Myocyte (in vitro differentiated cells): ENCODE data around the gene SEMA4A. TPM values are rescaled to one million over a fixed set of nuclear protein-coding genes. Genes with fewer than 3 reads are reported as not detected.
"Not testable (repeated sequence)": the region's sequence is repeated elsewhere in the genome, so short reads cannot be mapped to it uniquely, and the experiment has no call there.

ENCODE experiments used
- DNase-seq: peaks from one replicate; pipeline ENCODE4 v3.0.0-alpha.2; 2012; ENCODE audit warnings: low read depth
- total RNA-seq: library from RNA; depleted of rRNA; stranded (reverse); fragments of >200 nt; gene quantifications from 2 replicates; pipeline ENCODE4 v1.2.3, GENCODE V29; 2014

SEMA4A gene
- total RNA-seq, 1 donor from 2014 or later: 1.6 TPM

GRCh38 chr1:156157506-156157905, 4.1 kb downstream of the SEMA4A start:
- DNase-seq: no peak

DNA sequence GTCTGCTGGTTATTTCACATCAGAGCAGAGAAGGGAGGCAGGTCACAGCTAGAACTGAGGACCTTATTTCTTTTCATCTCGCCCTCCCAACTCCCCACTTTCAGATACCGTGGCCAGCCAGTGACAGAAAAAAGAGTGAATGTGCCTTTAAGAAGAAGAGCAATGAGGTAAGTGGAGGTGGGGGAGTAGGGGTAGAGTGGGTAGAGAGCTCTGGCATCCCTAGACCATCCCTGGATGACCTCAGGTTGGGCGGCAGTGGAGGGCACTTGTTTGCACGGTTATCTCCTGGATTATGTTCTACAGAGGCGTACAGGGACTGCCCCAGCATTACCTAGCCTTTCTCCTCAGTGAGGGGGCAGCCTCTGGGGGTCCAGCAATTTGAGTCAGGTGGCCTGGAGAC, 4.6 kb downstream of the SEMA4A start:
- DNase-seq: no peak

DNA sequence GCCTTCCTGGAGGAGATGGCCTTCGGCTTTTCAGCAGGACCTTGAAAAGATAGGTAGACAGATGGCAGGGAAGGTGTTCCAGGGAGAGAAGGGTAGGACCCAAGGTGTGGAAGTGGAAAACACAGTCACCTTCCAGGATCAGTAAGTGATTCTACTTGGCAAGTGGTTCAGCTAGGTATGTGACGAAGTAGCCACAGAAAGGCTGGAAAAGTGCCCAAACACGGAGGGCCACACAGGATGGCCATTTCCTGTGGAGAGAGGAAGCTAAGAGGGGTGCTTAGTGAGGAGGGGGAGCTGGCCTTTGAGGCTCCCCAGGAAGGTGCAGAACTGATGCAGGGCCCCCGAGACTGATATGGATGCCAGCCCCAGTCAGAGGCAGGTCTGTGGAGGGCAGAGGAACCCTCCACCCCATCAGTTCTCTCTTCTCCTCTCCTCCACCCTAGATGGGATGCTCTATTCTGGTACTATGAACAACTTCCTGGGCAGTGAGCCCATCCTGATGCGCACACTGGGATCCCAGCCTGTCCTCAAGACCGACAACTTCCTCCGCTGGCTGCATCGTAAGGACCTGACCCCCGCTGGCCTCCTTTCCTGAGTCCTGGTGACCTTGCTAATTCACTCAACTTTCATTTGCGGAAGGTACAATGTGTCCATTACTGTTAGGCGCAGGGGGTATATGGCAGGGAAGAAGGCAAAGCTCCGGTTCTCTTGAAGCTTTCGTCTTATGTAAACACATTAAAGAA, 6.8 kb downstream of the SEMA4A start:
- DNase-seq: no peak

GRCh38 chr1:156160743-156161171, 7.4 kb downstream of the SEMA4A start:
- peak; percentile 77 for DNase-seq

- no peak for DNase-seq
Measured at GRCh38 chr1:156162430-156163037, 9.1 kb downstream of the SEMA4A start.

- DNase-seq: no peak
Measured at GRCh38 chr1:156163712-156164111, 10.3 kb downstream of the SEMA4A start.

DNA sequence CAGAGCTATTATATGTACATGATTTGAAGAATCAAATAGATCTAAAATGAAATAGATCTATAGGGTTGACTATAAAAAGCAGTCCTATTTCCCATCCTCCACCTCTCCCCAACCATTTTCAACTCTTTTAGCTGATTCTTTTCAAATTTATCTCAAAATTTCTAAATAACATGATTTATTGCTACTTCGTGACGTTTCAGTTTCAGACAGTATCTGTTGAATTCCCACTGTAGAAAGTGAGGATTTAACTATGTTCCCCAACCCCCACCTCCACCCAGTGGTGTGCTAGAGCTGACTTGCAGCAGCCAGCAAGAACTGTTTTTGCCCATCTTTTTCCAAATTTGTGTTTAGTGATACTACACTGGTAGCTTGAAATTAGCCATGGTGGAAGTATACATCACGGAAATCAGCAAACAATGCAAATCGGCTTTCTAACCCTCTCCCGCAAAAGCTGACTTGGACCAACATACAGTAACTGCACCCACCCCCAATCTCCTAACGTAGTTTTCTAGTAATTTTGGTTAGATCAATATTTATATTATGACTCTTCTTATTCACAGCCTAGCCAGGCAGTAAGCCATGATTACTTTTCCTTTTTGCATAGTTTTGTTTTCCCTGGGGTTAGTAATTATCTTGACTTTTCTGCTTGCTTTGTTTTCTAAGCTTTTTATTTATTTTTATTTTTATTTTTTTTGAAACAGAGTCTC, 10.9 kb downstream of the SEMA4A start:
- no peak for DNase-seq

DNA sequence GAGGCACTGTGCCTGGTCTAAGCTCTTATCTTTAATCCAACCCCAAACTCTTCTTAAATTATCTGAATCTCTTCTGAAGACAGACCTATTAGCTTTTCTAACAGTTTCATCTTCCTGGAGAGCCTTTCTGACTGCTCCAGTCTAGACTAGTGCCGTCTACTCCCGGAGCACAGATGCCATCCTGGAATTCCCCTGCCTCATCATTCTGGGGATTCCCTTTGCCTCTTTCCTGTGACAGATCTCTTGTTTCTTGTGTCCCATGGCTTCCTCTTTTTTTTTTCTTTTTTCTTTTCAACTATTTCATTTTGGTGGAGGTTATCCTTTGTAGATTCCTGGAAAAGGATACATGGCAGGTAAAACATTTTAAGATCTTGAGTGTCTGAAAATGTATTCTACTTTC, 11.7 kb downstream of the SEMA4A start:
- DNase-seq: no peak

DNA sequence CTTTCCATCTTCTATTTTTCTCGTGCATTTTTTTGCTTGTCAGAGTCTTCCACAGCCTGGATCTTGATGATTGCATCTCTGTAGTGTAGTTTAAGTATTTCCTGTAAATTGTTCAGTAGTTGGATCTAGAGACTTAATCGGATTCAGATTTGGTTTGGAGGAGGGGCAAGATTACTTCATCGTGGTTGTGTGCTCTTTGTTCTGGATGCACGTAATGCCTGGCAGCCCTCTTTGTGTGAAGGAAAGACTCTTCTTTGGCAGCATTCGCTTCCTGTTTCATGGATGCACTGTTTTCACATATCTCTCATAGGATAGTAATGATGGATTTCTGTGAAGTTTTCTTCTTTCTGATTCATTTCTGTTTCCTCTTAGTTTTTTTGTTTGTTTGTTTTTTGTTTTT, 14.2 kb downstream of the SEMA4A start:
- no peak for DNase-seq

GRCh38 chr1:156172696-156173470, 19.5 kb downstream of the SEMA4A start:
- no peak for DNase-seq

- no peak for DNase-seq
Measured at GRCh38 chr1:156176610-156177210, 23.3 kb downstream of the SEMA4A start.

DNA sequence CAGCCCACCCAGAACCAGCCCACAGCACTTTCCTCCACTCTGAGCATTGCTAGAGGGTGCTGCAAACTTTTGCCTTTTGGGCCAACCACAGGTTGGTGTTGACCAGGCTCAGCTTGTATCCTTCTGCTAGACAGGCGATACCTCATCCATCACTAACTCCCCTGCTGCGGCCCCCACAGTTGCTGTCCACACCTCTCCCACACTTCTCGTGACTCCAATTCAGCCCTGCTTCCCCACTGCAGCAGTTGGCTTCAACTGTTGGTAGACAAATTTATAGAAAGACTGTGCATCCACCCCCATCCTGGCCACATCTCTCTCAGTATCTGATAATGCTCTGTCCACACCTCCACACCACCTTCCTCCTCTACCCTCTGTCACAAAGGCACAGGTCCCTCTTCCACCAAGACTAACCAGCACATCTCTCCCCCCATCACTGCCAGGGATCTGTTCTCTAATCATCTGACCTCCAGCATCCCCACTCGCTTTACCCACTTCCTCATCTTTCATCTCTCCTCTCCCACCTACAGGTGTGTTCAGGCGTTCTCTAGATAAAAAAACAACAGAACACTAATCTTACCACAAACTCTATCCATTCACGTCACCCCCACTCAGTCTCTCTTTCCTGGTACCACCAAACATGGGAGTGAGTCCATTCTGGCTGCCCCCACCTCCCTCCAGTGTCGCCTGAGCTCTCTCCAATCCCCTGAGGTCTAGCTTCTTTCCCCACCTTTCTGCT, 24.7 kb downstream of the SEMA4A start:
- DNase-seq: no peak

DNA sequence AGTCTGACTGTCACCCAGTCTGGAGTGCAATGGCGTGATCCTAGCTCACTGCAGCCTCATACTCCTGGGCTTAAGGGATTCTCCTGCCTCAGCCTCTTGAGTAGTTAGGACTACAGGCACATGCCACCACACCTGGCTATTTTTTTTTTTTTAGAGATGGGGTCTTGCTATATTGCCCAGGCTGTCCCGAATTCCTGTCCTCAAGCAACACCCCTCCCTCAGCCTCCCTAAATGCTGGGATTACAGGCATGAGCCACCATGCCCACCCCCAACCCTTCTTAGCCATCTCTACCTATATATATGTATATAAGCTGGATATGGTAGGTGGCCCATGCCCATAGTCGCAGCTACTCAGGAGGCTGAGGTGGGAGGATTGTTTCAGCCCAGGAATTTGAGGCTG, 27.1 kb downstream of the SEMA4A start:
- DNase-seq: no peak

DNA sequence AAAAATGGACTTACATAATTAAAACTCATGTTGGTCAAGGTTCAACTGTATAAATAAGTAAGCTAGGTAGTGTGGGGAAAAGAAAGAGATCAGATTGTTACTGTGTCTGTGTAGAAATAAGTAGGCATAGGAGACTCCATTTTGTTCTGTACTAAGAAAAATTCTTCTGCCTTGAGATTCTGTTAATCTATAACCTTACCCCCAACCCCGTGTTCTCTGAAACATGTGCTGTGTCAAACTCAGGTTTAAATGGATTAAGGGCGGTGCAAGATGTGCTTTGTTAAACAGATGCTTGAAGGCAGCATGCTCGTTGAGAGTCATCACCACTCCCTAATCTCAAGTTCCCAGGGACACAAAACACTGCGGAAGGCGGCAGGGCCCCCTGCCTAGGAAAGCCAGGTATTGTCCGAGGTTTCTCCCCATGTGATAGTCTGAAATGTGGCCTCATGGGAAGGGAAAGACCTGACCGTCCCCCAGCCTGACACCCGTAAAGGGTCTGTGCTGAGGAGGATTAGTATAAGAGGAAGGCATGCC, 28.1 kb downstream of the SEMA4A start:
- DNase-seq: not testable (repeated sequence)

- not testable (repeated sequence) for DNase-seq
Measured at GRCh38 chr1:156182010-156182779, 28.8 kb downstream of the SEMA4A start.

DNA sequence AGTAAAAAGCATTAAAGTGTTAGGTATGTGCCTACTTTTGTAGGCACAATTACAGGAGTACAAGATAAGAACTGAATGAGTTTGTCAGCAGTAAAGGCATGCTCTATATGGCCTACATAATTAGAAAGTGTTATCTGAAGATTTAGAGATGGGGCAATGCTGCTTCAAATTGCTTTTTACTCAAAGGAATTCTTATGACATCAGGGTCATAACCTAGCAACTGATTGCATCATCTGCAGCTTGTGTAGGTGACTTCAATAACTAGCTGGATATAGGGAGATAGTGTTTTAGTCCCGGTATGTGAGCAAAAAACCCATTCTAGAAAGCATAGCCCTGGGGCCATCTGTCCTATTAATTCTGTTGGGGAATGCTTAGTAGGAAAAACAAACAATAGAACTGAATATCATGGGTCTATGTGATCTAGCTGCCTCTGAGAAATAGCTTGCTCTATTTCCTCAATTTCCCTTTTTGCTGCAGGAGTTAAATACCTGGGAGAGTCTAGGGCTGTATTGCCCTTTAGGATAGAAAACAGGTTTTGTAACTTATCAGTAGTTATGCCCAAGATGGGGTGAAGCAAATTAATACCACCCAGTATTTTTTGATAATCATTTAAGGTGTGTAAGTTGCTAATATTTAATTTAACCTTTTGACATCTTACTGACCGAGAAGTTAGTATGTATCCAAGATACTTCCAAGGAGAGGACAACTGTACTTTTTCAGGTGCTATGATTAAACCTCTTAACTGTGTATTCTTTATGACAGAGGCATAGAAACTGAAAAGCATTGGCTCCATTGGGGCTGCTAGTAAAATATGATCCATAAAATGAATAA, 33.2 kb downstream of the SEMA4A start:
- DNase-seq: not testable (repeated sequence)

DNA sequence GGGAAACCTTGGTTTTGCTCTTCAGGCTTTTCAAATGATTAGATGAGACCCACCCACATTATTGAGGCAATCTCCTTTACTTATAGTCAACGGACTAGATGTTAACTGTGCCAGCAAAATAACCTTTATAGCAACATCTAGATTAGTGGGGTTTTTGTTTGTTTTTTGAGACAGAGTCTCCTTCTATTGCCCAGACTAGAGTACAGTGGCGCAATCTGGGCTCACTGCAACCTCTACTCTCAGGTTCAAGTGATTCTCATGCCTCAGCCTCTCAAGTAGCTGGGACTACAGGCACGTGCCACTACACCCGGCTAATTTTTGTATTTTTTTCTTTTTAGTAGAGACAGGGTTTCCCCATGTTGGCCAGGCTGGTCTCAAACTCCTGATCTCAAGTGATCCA, 36.9 kb downstream of the SEMA4A start:
- not testable (repeated sequence) for DNase-seq

DNA sequence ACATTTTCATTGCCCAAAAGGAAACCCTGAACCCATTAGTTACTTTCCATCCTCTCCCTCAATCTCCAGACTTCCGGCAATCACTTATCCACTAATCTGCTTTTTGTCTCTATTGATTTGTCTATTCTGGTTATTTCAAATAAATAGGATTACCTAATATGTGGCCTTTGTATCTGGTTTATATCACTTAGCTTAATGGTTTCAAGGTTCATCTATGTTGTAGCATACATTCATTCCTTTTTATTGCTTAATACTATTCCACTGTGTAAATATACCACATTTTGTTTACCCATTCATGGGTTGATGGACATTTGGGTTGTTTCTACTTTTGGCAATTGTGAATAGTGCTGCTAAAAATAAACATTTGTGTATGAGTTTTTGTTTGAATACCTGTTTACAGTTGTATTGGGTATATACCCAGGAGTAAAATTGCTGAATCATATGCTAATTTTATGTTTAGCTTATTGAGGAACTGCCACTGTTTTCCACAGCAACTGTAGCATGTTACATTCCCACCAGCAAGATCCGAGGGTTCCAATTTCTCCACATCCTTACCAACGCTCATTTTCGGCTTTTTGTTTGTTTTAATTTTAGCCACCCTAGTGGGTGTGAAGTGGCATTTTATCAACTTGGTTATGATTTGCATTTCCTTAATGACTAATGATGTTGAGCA, 38.0 kb downstream of the SEMA4A start:
- no peak for DNase-seq
